HCT116 (cell line): ENCODE measurements around the gene GPX7. TPM values are rescaled to one million over a fixed set of nuclear protein-coding genes. Genes with fewer than 3 reads are reported as not detected.

Experiments used
- ATAC-seq: fragments of 200-7000 bp; cut with Tn5 transposase; 2 replicates; pipeline ENCODE4 v1.9.1; 2020; ENCODE audit warnings: mild to moderate bottlenecking, moderate library complexity
- BruUV-seq: library from RNA; stranded (reverse); fragments of 400-500 nt; replicated peaks from 2 replicates; lab custom pipeline; 2021; lab: Mats Ljungman, UMichigan
- CTCF ChIA-PET: fragments of 300-600 bp; sonication (Branson Sonifier 250); formaldehyde crosslinking; loops from one replicate; lab custom pipeline; 2021; ENCODE audit warnings: antibody characterized with exemption; lab: Charles Lee
- POLR2A ChIA-PET: fragments of 300-600, 350-600 bp; sonication (Branson Sonifier 250); formaldehyde crosslinking; loops from one replicate; lab custom pipeline; 2021; ENCODE audit warnings: antibody characterized with exemption; lab: Charles Lee
- RAD21 ChIA-PET, 2 experiments: fragments of 300-600 bp; sonication (Branson Sonifier 250); formaldehyde crosslinking; loops; one replicate each; lab custom pipeline; 2023; ENCODE audit warnings: low total read pairs in 2 of 2; ENCODE audit not compliant: uncharacterized antibody in 2 of 2, unreplicated experiment in 2 of 2, low non-redundant PET in 1 of 2; lab: Charles Lee
- DNase-seq: peaks from one replicate; pipeline ENCODE4 v3.0.0-alpha.2; 2010; ENCODE audit warnings: low read depth, low spot score
- H2AFZ ChIP-seq: fragments of 200-600 bp; shearing (Covaris generic), sonication (generic); 2 replicates; pipeline ENCODE4 v1.6.1; 2017; ENCODE audit warnings: low read depth, mixed run types, mixed read lengths, antibody characterized with exemption, low read length; ENCODE audit not compliant: poor library complexity, severe bottlenecking
- H3K27ac ChIP-seq: 2 replicates; pipeline ENCODE4 v1.5.1; 2012; ENCODE audit warnings: low read depth, low read length
- H3K27me3 ChIP-seq: fragments of 200-600 bp; sonication (generic); 2 replicates; pipeline ENCODE4 v1.6.1; 2016; ENCODE audit warnings: mixed run types, low read length, mixed read lengths; ENCODE audit not compliant: insufficient read depth
- H3K36me3 ChIP-seq, 2 experiments: fragments of 200-500 bp in 1 of 2; fragments of 200-600 bp in 1 of 2; sonication (Bioruptor generic) in 1 of 2; sonication (generic) in 1 of 2; 2 replicates each; pipeline versions ENCODE4 v1.5.1 to v1.6.1; 2014 to 2016; ENCODE audit warnings: low read length in 2 of 2, inconsistent platforms in 1 of 2, mixed read lengths in 1 of 2, mixed run types in 1 of 2; ENCODE audit not compliant: insufficient read depth in 2 of 2, control insufficient read depth in 1 of 2
- H3K4me1 ChIP-seq, 2 experiments: fragments of 200-600 bp in 1 of 2; sonication (generic) in 1 of 2; 2 replicates each; pipeline versions ENCODE4 v1.5.1 to v1.6.1; 2012 to 2017; ENCODE audit warnings: low read length in 2 of 2, inconsistent platforms in 1 of 2, mild to moderate bottlenecking in 1 of 2, mixed read lengths in 1 of 2, mixed run types in 1 of 2, moderate library complexity in 1 of 2; ENCODE audit not compliant: insufficient read depth in 2 of 2, control insufficient read depth in 1 of 2
- H3K4me2 ChIP-seq: fragments of 200-600 bp; sonication (generic); 2 replicates; pipeline ENCODE4 v1.6.1; 2017; ENCODE audit warnings: mixed run types, low read length, mixed read lengths
- H3K4me3 ChIP-seq, 2 experiments: fragments of 200-600 bp in 1 of 2; sonication (generic) in 1 of 2; replicated peaks in 1 of 2; 2 replicates each; pipeline ENCODE4 v1.5.1; 2011 to 2016; ENCODE audit warnings: low read length in 2 of 2, control low read depth in 1 of 2, low read depth in 1 of 2, mild to moderate bottlenecking in 1 of 2, mixed read lengths in 1 of 2, mixed run types in 1 of 2
- H3K79me2 ChIP-seq: fragments of 200-600 bp; sonication (generic); 2 replicates; pipeline ENCODE4 v1.6.1; 2017; ENCODE audit warnings: mild to moderate bottlenecking, mixed run types, low read length, moderate library complexity, mixed read lengths; ENCODE audit not compliant: insufficient read depth
- H3K9ac ChIP-seq: fragments of 200-600 bp; sonication (generic); 2 replicates; pipeline ENCODE4 v1.6.1; 2016; ENCODE audit warnings: low read length, mixed read lengths
- H3K9me2 ChIP-seq: fragments of 200-600 bp; sonication (generic), shearing (Covaris generic); 2 replicates; pipeline ENCODE4 v1.6.1; 2017; ENCODE audit warnings: mixed run types, mild to moderate bottlenecking, moderate library complexity; ENCODE audit not compliant: insufficient read depth
- H3K9me3 ChIP-seq, 2 experiments: fragments of 200-500 bp in 1 of 2; fragments of 200-600 bp in 1 of 2; sonication (Bioruptor generic) in 1 of 2; sonication (generic) in 1 of 2; 2 replicates each; pipeline ENCODE4 v1.6.1; 2014 to 2017; ENCODE audit warnings: low read length in 2 of 2, mixed read lengths in 2 of 2, inconsistent platforms in 1 of 2, low read depth in 1 of 2, mild to moderate bottlenecking in 1 of 2, mixed run types in 1 of 2, moderate library complexity in 1 of 2; ENCODE audit not compliant: control insufficient read depth in 1 of 2, insufficient read depth in 1 of 2
- H4K20me1 ChIP-seq: fragments of 200-600 bp; sonication (generic), shearing (Covaris generic); 2 replicates; pipeline ENCODE4 v1.6.1; 2017; ENCODE audit warnings: mixed run types, mild to moderate bottlenecking, moderate library complexity; ENCODE audit not compliant: insufficient read depth
- CEBPB ChIP-seq: IDR thresholded peaks from 2 replicates; pipeline ENCODE4 v1.6.1; 2012; ENCODE audit warnings: low read depth
- ELF1 ChIP-seq: IDR thresholded peaks from 2 replicates; pipeline ENCODE4 v1.6.1; 2012; ENCODE audit warnings: low read depth, borderline replicate concordance
- JUND ChIP-seq: IDR thresholded peaks from 2 replicates; pipeline ENCODE4 v1.6.1; 2012
- POLR2A ChIP-seq: IDR thresholded peaks from 2 replicates; pipeline ENCODE4 v1.7.0; 2011; ENCODE audit warnings: borderline replicate concordance; ENCODE audit not compliant: insufficient read depth, insufficient read length; ENCODE audit errors: extremely low read depth
- POLR2AphosphoS5 ChIP-seq: IDR thresholded peaks from 2 replicates; pipeline ENCODE4 v1.6.1; 2011; ENCODE audit warnings: mild to moderate bottlenecking, low read depth, low read length, moderate library complexity
- RAD21 ChIP-seq: IDR thresholded peaks from 2 replicates; pipeline ENCODE4 v1.6.1; 2012; ENCODE audit warnings: low read depth, mild to moderate bottlenecking
- SRF ChIP-seq: IDR thresholded peaks from 2 replicates; pipeline ENCODE4 v1.6.1; 2012; ENCODE audit warnings: low read depth
- ZNF274 ChIP-seq: fragments of 200-500 bp; sonication (Bioruptor generic); IDR thresholded peaks from 2 replicates; pipeline ENCODE4 v1.6.1; 2014; ENCODE audit warnings: mild to moderate bottlenecking, low read depth, low read length, inconsistent platforms
- intact Hi-C: fragments of 100-400 bp; cut with micrococcal nuclease; formaldehyde crosslinking; loops from 2 replicates; pipeline ENCODE4 v1.10.0; 2022
- total RNA-seq: library from RNA; stranded (reverse); gene quantifications from one replicate; pipeline ENCODE4 v1.2.1, GENCODE V29; 2021; ENCODE audit not compliant: unreplicated experiment
- TF ChIP-seq, protein P1 (sequence below), 3 experiments: fragments of 200-600 bp in 1 of 3; sonication (generic) in 1 of 3; IDR thresholded peaks in 2 of 3; conservative IDR thresholded peaks in 1 of 3; 2 replicates each; pipeline ENCODE4 v1.5.1; 2012 to 2017; ENCODE audit warnings: low read depth in 2 of 3, low read length in 2 of 3, antibody characterized with exemption in 1 of 3, borderline replicate concordance in 1 of 3, control low read depth in 1 of 3, mild to moderate bottlenecking in 1 of 3, mixed read lengths in 1 of 3, mixed run types in 1 of 3, moderate library complexity in 1 of 3; ENCODE audit not compliant: insufficient read depth in 1 of 3

Gene GPX7
- total RNA-seq, 1 experiment from 2014 or later: not detected

DNA sequence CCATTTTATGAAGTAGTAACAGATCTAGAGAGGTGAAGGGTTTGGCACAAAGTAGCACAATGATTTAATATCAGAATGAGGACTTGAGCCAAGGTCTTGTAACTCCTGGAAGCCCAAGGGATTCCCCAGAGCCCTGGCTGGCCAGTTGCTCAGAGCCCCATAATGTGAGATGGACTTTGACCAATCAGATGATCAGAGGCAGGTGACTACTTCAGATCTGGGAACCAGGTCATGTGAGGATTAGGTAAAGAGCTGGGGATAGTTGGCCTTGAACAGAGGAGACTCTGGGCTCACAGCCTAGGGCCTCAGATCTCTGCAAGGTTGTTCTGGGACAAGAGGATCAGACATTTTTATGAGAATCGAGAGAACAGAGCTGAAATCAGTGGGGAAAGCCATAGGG is 49.7 kb downstream of the GPX7 start:
- RAD21 ChIA-PET: no interaction called here
- Histone ChIP-seq H3K79me2 (no peaks in the 10 kb centered on the region), H3K4me1 (no peaks in the 10 kb centered on the region), H2AFZ (no peak overlapping the region)
- CTCF ChIA-PET: no interaction called here
- no peak for ATAC-seq
- intact Hi-C loops: no loop called here
- TF ChIP-seq RAD21: no peak
- no peak for TF ChIP-seq JUND
- no peak for TF ChIP-seq POLR2AphosphoS5
- no peak for TF ChIP-seq SRF
- no peak for TF ChIP-seq CEBPB
- TF ChIP-seq, protein P1, sequence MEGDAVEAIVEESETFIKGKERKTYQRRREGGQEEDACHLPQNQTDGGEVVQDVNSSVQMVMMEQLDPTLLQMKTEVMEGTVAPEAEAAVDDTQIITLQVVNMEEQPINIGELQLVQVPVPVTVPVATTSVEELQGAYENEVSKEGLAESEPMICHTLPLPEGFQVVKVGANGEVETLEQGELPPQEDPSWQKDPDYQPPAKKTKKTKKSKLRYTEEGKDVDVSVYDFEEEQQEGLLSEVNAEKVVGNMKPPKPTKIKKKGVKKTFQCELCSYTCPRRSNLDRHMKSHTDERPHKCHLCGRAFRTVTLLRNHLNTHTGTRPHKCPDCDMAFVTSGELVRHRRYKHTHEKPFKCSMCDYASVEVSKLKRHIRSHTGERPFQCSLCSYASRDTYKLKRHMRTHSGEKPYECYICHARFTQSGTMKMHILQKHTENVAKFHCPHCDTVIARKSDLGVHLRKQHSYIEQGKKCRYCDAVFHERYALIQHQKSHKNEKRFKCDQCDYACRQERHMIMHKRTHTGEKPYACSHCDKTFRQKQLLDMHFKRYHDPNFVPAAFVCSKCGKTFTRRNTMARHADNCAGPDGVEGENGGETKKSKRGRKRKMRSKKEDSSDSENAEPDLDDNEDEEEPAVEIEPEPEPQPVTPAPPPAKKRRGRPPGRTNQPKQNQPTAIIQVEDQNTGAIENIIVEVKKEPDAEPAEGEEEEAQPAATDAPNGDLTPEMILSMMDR (IDR thresholded peaks at IDR 0.05 in 2 of 3, conservative IDR thresholded peaks at IDR 0.05 in 1 of 3; ENCODE audit: borderline replicate concordance in 1 of 3, insufficient read depth in 1 of 3, low read depth in 2 of 3, low read length in 2 of 3): no peak
- no peak for TF ChIP-seq POLR2A
- TF ChIP-seq ZNF274: no peak
- no peak for TF ChIP-seq ELF1
- TF ChIP-seq, all 23 proteins: peak for 0
- H3K9me2 ChIP-seq: no peaks in the 10 kb centered on the region
- H3K9me3 ChIP-seq: no peaks in the 10 kb centered on the region
- no peaks in the 10 kb centered on the region for H3K36me3 ChIP-seq
- DNase-seq: no peak
- POLR2A ChIA-PET: no interaction called here
- no peak overlapping the region for H3K4me2 ChIP-seq
- H3K9ac ChIP-seq: no peak overlapping the region
- H3K27ac ChIP-seq: no peak overlapping the region
- no peak overlapping the region for H3K4me3 ChIP-seq
- no peaks in the 10 kb centered on the region for H4K20me1 ChIP-seq
- no TSS peak for BruUV-seq
- no peaks in the 10 kb centered on the region for H3K27me3 ChIP-seq
